ENCODE data around the gene PLEKHH1.

Gene PLEKHH1

GRCh38 chr14:67569011-67569650 is 36.0 kb downstream of the PLEKHH1 start:
- no peak for DNase-seq

DNA sequence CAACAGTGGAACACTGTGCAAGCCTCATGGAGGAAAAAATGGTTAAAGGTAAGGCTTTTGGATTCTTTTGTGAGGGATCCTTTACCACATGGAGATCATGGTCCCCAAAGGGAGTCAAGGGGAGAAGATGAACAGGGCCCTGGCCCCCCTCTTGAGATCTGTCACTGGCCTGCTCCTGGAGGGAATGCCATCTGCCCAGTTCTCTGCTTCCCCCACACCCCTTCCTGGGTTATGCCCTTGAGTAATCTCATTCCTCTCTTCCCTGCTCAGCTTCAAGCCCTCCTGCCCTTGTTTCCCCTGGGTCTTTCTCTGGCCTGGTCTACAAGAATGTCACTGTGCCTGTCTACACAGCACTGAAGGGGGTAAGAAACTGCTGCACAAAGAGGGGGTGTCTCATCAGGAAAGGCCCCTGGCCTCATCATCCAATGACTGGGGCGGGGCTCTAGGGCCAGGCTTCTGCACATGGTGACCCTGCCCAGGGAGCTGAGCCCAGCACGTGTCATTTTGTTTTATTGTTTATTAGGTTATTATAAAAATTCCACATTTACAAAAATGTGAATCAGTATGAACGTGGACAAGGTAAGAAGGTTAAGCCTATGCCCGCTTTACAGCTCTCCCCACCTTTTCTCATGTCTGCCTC is 36.7 kb downstream of the PLEKHH1 start:
- no peak for DNase-seq

DNA sequence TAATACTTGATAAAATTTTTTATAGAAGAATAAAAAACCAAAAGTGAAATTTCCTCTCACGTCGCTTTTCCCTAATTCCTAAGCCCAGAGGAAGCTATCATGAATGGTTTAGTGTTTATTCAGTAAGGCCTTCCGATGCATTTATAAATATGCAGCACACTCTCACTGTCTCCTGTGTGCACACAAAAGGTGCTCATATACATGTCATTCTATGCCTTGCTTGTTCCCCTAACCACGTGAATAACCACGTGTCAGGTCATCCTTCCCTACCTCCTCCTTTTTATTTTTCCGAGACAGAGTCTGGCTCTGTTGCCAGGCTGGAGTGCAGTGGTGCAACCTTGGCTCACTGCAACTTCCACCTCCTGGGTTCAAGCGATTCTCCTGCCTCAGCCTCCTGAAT is 37.4 kb downstream of the PLEKHH1 start:
- DNase-seq = no peak

DNA sequence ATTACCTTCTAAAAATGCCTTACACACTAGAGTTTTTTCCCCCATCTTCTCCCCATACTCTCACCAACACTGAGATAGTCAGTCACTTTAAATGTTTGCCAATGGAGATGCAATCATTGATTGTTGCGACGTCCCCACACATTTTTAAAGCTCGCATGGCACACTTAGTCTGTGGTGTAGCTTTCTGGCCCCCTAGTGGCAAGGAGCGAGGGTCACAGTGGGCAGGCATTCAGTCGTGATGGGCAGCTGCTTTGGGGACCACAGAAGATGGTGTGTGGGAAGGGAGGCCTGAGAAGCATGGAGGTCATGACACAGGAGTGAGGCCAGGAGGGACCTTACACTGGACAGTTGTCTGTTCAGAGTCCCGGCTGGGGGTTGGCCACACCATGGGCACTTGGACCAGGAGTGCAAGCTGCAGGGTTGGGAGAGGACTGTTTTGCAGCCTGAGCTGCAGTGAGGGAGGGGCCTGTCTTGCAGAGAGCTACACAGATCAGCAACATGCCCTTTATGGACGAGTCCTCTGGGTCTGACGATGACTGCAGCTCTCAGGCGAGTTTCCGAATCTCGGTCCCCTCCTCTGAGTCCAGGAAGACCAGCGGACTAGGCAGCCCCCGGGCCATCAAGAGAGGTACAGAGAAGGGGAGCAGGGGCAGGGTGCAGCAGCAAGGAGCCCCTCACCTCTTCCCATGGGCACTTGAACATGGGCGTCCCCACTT is 38.3 kb downstream of the PLEKHH1 start:
- peak; percentile 44 for DNase-seq

GRCh38 chr14:67571991-67572323 is 38.9 kb downstream of the PLEKHH1 start:
- DNase-seq = no peak

DNA sequence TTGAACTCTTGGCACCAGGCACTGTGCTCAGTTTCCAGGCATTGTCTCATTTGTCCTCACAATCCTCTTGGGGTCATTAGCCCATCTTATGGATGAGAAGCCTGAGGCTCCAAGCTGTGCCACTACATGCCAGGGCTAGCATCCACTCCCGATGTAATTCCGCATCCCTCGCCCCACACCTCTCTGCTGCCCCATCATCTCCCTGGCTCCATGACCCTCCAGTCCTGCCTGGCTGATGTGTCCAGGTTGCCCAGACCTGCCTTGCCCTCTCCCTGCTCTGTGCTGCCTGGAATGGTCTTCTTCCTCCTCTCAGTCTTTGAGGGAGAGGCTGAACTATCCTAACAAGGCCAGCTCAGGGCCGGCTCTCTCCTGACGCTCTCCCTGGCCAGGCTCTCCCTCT is 39.5 kb downstream of the PLEKHH1 start:
- DNase-seq = no peak

DNA sequence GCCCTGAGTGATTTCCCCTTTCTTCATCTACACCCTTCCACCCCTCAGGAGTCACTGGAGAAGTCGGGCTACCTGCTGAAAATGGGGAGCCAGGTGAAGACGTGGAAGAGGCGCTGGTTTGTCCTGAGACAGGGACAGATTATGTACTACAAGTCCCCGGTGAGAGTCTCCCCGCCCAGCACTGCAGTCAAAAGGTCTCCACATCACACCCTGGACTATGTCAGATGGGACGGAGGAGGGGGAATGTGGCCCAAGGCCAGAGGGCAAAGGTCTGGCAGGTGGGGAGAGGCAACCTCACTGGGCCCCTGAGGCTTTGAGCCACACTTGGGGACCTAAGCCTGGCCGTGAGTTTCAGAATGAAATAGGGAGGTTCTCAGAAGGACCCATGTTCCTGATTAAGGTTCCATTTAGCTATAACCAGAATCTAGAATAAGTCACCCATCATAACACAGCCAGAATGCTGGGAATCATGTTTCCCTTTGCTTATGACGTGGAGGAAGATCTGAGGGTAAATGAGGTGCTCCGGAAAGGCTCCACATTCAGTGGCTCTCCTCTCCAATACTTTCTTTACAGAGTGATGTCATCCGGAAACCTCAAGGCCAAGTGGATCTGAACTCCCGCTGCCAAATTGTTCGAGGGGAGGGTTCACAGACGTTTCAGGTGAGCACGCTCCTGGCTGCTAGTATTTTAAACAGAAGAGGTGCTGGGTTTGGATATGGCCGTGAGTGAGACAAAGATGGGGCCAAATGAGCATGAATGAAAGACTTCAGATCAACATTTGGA is 40.3 kb downstream of the PLEKHH1 start:
- DNase-seq = no peak

DNA sequence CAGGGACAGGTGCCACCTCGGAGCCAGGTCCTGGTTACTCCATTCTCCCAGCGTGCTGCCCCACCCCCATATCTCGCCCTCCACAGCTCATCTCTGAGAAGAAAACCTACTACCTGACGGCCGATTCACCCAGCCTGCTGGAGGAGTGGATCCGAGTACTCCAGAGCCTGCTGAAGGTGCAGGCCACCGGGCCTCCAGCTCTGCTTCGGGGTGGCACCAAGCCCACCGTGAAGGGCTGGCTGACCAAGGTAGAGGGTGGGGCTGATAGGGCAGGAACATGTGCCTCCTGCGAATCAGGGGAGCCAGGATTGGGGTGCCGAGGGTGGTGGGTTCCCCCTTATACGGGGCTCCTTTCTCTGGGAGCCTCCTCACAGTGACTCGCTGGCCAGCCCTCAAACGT is 41.1 kb downstream of the PLEKHH1 start:
- no peak for DNase-seq

DNA sequence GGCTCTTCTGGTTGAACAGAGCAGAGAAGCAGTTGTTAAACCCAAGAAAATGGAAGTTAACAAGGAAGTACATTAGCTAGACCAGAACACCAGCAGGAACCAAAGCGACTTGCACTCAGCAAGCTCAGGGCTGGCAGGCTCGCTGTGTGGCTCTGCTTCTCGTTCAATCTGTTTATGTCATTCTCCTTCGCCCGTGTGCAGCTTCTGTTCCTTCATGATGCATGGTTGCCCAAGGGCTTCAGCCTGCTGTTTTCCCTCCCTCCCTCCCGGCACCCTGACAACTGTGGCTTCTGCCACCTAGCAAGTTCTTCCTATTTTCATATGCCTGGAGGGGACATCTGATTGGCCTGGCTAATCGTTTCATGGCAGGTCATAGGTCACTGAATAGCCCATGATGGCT is 41.7 kb downstream of the PLEKHH1 start:
- DNase-seq = no peak

DNA sequence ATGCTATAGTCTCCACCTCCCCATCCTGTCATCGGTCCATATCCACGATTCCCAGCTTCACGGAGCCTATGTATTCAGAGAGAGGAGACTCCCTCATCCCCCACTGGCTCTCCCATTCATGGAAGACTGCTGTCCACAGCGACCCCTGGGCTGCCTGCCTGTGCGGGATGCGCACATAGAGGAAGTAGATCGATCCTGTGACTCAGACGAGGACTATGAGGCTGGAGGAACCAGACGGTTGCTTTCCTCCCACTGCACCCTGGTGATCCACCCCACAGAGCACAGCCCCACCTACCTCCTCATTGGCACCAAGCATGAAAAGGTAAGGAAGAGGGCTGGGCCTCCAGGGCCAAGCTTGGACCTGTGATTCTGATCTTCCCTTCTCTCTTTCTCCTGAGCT is 42.6 kb downstream of the PLEKHH1 start:
- DNase-seq = no peak

GRCh38 chr14:67576216-67576955 is 43.3 kb downstream of the PLEKHH1 start:
- DNase-seq = no peak

DNA sequence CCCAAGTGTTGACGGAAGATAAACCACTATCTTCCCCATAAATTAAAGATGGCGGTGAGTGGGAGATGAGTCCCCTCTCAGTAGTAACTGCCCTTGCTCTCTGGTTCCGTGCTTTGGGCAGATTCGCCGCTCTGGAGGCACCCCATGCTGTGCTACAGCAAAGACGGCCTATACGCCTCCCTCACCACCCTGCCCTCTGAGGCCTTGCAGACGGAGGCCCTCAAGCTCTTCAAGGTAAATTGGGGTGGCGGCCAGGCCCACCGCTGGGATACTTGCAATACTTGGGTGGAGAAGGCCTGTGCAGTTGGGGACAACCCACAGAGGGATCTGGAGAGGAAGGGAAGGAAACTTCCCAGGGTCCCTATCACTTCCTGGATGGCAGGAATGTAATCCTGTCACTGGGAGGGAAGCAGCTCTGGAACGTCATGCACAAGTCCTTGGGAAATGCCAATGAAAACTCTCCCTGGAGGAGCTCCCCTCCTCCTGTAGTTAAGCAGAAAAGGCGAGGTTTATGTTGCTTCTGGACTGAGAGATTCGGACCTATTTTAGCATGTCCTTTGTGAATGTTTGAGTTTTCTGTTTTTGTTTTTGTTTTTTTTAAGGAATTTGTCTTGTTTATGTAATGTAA is 44.2 kb downstream of the PLEKHH1 start:
- no peak for DNase-seq

DNA sequence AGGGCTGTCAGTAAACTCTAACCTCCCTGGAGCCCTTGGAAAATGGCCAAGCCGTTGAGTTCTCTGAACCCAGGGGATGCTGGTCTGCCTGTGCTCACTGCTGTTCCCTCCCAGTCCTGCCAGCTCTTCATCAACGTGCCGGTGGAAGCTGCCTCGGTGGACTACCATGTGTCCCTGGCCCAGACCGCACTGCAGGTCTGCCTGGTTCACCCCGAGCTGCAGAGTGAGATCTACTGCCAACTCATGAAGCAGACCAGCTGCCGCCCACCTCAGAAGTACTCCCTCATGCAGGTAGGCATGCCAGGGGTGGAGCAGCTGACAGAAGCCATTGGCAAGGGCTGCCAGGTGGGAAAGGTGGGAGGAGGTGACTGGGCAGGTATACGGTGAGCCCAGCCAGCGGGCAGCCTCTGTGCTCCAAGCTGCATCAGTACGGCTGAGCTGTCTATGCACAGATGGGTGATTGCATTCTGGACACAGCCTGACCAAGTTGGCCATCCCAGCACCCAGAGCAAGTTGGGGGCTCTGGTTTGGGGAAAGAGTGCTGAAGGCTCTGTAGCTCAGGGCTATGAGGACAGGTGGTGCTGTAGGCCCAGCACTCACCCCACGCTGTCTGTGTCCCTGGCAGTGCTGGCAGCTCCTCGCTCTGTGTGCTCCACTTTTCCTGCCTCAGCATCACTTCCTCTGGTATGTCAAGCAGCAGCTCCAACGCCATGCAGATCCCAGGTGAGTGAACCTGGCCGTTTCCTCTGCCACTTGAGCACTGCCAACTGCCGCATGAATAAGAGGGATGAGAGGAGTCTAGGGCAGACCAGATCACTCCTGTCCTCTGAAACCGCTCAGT is 45.0 kb downstream of the PLEKHH1 start:
- DNase-seq = no peak

DNA sequence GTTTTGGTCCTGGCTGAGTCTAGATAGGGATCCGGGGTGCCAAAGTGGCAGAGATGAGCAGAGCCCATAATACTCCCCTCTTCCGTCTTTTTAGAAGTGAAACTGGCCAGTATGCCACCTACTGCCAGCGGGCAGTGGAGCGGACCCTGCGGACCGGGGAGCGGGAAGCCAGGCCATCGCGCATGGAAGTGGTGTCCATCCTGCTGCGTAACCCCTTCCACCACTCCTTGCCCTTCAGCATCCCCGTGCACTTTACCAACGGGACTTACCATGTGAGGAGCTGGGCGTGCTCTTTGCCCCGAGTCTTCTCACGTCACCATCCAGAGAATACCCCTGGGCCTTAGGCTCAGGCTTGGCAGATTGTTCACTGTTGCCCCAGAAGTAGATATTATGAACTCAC is 46.0 kb downstream of the PLEKHH1 start:
- no peak for DNase-seq

GRCh38 chr14:67579636-67580035 is 46.5 kb downstream of the PLEKHH1 start:
- DNase-seq = no peak

GRCh38 chr14:67580336-67581171 is 47.5 kb downstream of the PLEKHH1 start:
- DNase-seq = no peak

GRCh38 chr14:67581643-67582042 is 48.6 kb downstream of the PLEKHH1 start:
- no peak for DNase-seq

DNA sequence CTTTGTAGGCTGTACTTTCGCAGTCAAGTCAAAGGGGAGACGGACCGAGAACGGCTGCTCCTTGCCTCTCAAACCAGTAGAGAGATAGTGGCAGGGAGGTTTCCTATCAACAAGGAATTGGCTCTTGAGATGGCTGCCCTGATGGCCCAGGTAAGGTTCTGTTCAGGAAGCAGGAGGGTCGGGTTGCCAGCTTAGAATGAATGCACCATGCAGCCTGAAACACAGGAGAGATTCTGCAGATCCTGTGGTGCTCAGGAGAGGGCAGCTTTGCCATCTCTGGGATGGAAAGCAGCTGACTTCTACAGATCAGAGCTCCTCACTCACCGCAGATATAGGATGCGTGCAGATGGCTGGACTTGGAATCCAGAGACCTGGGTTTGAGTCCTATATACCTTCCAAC is 49.0 kb downstream of the PLEKHH1 start:
- no peak for DNase-seq

DNA sequence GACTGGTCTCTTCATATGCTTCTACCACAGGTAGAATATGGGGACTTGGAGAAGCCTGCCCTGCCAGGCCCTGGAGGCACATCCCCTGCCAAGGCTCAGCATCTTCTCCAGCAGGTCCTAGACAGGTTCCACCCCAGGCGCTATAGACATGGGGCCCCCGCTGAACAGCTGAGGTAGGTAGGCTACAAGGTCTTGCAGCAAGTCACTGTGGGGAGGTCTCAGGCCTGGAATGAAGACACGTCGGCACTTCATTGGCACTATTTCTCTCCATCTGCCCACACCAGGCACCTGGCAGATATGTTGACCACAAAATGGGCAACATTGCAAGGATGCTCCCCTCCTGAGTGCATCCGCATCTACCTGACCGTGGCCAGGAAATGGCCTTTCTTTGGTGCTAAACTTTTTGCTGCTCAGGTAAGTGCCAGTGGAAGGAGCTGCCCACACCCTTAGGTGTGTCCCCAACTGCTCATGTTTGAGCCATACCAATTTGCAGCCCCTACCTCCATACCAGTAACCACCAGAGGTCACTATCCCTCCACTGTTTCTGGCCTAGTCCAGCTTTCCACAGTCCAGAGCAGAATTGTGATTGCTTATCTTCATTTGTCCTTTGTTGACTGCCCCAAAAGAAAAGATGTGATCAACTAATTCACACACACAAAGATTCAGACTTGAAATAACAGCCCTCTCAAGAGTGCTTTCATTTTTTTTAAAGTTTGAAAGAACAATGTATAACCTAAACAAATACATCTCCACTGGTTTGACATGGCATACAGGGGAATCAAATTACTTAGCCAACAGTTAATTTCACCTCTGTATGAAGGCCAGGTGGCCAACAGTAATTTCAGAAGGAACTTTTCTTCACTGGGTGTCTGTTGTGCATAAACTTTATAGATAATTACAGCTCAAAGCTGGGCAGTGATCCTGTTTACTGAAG is 50.9 kb downstream of the PLEKHH1 start:
- DNase-seq = peak; percentile 56

Measured in NCI-H1092 (cell line).